ENCODE data around the gene VEGFD.

Gene VEGFD

GRCh38 chrX:15384304-15384703 is at the start of gene VEGFD:
Gene VEGFD (minus strand): TSS chrX:15384413. CDS start chrX:15383946, 467 bp downstream.
- H3K27me3 ChIP-seq (ENCODE audit: control insufficient read depth, insufficient read depth, low read length), result no peaks in the 10 kb centered on the region
- H3K4me1 ChIP-seq (ENCODE audit: control insufficient read depth, insufficient read depth, low read length), result no peaks in the 10 kb centered on the region
- H3K36me3 ChIP-seq (ENCODE audit: control insufficient read depth, insufficient read depth, low read length), result no peaks in the 10 kb centered on the region
- H3K4me3 ChIP-seq (ENCODE audit: low read length), result no peak within 1 kb of the TSS
- H3K27ac ChIP-seq (ENCODE audit: low read depth, low read length), result no peak within 1 kb of the TSS
- H3K9ac ChIP-seq (ENCODE audit: low read length), result no peak within 1 kb of the TSS

DNA sequence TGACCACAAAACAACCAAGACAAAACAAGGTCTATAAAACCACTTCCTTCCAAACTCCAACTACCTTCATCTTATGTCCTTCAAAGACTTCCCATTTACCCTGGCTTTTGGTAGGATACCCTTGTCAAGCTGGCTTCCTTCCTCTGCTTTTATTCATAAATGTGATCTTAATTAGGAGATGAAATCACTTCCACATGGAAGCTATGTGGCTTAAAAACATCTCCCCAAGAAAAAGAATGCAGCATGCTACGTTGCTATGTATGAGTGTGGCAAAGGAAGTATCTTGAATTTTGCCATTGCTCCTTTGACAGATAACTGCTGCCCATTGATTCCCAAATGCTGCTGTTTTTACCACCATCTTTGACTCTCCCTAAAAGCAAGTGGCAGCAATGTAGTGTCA is 46.4 kb upstream of the VEGFD start:
- H3K27me3 ChIP-seq (ENCODE audit: control insufficient read depth, insufficient read depth, low read length), result no peaks in the 10 kb centered on the region
- H3K4me1 ChIP-seq (ENCODE audit: control insufficient read depth, insufficient read depth, low read length), result no peaks in the 10 kb centered on the region
- no peak overlapping the region for H3K4me3 ChIP-seq (ENCODE audit: low read length)
- no peak overlapping the region for H3K27ac ChIP-seq (ENCODE audit: low read depth, low read length)
- H3K9ac ChIP-seq (ENCODE audit: low read length), result no peak overlapping the region
- H3K36me3 ChIP-seq (ENCODE audit: control insufficient read depth, insufficient read depth, low read length), result no peaks in the 10 kb centered on the region

DNA sequence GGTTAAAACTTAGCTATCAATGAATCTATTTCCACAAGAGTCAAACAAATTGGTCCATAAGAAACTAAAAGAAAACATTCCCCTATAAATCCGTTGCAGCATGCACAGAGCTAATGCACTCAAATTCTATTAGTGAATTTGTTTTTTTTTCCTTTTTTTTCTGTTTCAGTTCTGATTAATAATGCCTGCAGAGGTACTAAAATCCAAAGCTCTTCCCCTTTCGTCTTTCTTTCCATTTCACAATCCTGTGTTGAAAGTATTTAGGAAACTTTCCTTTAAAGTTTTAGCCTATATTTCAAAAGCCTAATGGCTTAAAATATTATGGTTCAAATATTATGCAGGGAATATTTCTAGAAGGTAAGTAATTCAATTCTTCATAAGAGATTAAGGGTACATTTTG is 45.9 kb upstream of the VEGFD start:
- H3K36me3 ChIP-seq (ENCODE audit: control insufficient read depth, insufficient read depth, low read length), result no peaks in the 10 kb centered on the region
- no peaks in the 10 kb centered on the region for H3K4me1 ChIP-seq (ENCODE audit: control insufficient read depth, insufficient read depth, low read length)

DNA sequence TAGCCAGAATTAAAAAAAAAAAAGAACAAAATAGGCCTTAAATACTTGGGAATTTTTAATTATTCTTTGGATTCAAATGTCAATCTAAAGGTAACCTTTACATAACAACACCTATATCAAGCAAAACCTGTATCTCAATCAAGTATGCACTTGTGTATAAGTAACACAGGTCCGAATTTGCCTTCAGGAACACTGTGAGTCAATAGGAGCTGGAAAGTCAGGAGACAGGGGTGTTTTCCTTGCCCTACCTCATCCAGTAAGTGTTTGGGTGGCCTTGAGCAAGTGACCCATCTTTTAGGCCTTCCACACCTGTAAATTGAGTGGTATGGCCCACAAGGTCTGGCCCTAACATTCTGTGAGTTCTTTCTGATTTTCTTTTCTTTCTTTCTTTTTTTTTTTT is 40.8 kb upstream of the VEGFD start:
- H3K36me3 ChIP-seq (ENCODE audit: control insufficient read depth, insufficient read depth, low read length), result no peaks in the 10 kb centered on the region
- no peak overlapping the region for H3K27ac ChIP-seq (ENCODE audit: low read depth, low read length)
- no peak overlapping the region for H3K4me3 ChIP-seq (ENCODE audit: low read length)
- H3K4me1 ChIP-seq (ENCODE audit: control insufficient read depth, insufficient read depth, low read length), result no peaks in the 10 kb centered on the region
- H3K27me3 ChIP-seq (ENCODE audit: control insufficient read depth, insufficient read depth, low read length), result no peaks in the 10 kb centered on the region
- H3K9ac ChIP-seq (ENCODE audit: low read length), result no peak overlapping the region

More for the DNA sequence above, 45.9 kb upstream of the VEGFD start:
- no peak overlapping the region for H3K9ac ChIP-seq (ENCODE audit: low read length)
- H3K27me3 ChIP-seq (ENCODE audit: control insufficient read depth, insufficient read depth, low read length), result no peaks in the 10 kb centered on the region
- no peak overlapping the region for H3K27ac ChIP-seq (ENCODE audit: low read depth, low read length)
- no peak overlapping the region for H3K4me3 ChIP-seq (ENCODE audit: low read length)

- H3K4me1 ChIP-seq (ENCODE audit: control insufficient read depth, insufficient read depth, low read length), result no peaks in the 10 kb centered on the region
- H3K4me3 ChIP-seq (ENCODE audit: low read length), result no peak overlapping the region
- H3K27me3 ChIP-seq (ENCODE audit: control insufficient read depth, insufficient read depth, low read length), result no peaks in the 10 kb centered on the region
- H3K9ac ChIP-seq (ENCODE audit: low read length), result no peak overlapping the region
- no peaks in the 10 kb centered on the region for H3K36me3 ChIP-seq (ENCODE audit: control insufficient read depth, insufficient read depth, low read length)
- no peak overlapping the region for H3K27ac ChIP-seq (ENCODE audit: low read depth, low read length)
These were observed 34.5 kb upstream of the VEGFD start for GRCh38 chrX:15418707-15419181.

DNA sequence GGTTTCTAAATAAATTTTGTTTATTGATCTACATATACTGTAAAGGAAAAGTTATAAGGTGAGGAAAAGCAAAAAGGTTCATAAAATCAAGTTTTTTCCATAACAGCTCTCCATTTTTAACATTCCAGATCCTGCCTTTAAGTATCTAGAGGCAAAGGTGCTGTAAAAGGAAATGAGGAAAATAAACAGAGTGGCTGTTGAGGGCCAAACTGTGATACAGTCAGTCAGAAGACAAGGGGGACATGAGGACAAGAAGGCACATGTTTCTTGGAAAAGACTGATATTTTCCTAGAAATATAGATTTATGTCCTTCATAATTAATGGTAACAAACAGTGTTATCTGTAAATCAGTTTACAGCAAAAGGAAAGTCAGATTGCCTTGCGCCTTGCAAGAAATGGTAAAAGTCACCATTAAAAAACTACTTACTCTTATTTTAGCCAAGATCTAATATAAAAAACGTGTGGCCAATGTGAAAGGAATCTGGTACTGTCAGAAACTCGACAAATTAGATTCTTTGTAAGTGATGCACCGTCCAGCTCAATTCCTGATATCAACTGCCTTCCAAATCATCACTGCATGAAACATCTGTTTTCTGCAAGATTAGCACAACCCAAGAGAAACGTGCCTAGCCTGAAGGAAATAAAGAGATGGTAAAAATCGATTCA is 34.0 kb upstream of the VEGFD start:
- no peaks in the 10 kb centered on the region for H3K27me3 ChIP-seq (ENCODE audit: control insufficient read depth, insufficient read depth, low read length)
- no peak overlapping the region for H3K27ac ChIP-seq (ENCODE audit: low read depth, low read length)
- no peaks in the 10 kb centered on the region for H3K4me1 ChIP-seq (ENCODE audit: control insufficient read depth, insufficient read depth, low read length)
- H3K4me3 ChIP-seq (ENCODE audit: low read length), result no peak overlapping the region
- H3K9ac ChIP-seq (ENCODE audit: low read length), result no peak overlapping the region
- no peaks in the 10 kb centered on the region for H3K36me3 ChIP-seq (ENCODE audit: control insufficient read depth, insufficient read depth, low read length)

DNA sequence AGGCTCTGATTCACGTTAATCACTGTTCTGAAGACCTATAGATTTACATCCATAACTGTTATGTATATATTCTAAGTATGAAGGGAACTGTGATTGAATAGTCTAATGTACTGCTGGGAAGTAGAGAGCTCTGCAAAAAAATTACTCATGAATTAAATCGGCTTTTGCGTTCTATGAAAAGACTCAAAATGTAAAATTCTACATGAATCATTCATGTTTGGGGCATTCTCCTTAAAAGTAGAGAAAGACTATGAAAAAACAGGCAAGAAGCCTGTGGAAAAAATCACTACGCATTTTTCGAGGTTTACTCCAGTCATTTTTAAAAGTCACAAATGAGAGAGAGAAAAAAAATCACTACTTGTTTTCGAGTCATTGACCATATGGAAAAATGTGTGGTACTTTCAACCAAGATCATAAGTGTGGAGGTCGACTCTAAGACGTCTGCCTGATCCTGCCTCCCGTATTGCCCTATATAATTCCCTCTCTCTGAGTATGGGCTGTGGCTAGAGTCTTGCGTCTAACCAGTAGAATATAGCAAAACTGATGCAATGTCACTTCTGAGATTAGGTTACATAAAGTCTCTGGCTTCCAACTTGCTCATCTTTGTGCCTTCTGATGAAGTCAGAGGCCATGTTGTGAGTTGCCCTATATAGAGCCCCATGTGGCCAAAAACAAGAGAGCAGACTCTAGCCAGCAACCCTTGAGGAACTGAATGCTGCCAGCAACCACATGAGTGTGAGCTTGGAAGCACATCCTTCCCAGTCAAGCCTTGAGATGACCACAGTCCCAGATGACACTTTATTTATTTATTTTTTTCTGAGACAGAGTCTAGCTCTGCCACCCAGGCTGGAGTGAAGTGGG is 32.1 kb upstream of the VEGFD start:
- Histone ChIP-seq H3K9ac (ENCODE audit: low read length) (no peak overlapping the region), H3K27ac (ENCODE audit: low read depth, low read length) (no peak overlapping the region), H3K27me3 (ENCODE audit: control insufficient read depth, insufficient read depth, low read length) (no peaks in the 10 kb centered on the region), H3K4me3 (ENCODE audit: low read length) (no peak overlapping the region), H3K36me3 (ENCODE audit: control insufficient read depth, insufficient read depth, low read length) (no peaks in the 10 kb centered on the region), H3K4me1 (ENCODE audit: control insufficient read depth, insufficient read depth, low read length) (no peaks in the 10 kb centered on the region)

DNA sequence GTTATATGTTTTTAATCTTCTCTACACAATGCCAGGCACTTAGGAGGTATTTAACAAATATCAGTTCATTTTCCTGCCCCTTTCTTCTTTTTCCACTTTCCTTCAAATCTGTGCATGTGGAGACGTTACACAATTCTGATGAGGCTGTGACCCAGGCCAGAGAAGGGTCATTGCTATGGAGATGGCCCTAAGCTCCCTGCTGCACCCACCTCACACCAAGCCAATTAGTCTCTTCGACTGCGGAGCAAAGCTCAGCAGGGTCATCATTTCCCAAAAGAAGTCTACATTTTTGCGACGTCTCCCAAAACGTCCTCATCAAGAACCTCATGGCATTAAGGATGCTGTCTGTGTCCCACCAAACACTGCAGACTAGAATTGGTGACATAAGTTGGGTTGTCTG is 28.9 kb upstream of the VEGFD start:
- Histone ChIP-seq H3K4me1 (ENCODE audit: control insufficient read depth, insufficient read depth, low read length) (no peaks in the 10 kb centered on the region), H3K9ac (ENCODE audit: low read length) (no peak overlapping the region), H3K4me3 (ENCODE audit: low read length) (no peak overlapping the region), H3K27ac (ENCODE audit: low read depth, low read length) (no peak overlapping the region), H3K36me3 (ENCODE audit: control insufficient read depth, insufficient read depth, low read length) (no peaks in the 10 kb centered on the region), H3K27me3 (ENCODE audit: control insufficient read depth, insufficient read depth, low read length) (no peaks in the 10 kb centered on the region)

GRCh38 chrX:15410947-15411346 is 26.7 kb upstream of the VEGFD start:
- Histone ChIP-seq H3K36me3 (ENCODE audit: control insufficient read depth, insufficient read depth, low read length) (no peaks in the 10 kb centered on the region), H3K27me3 (ENCODE audit: control insufficient read depth, insufficient read depth, low read length) (no peaks in the 10 kb centered on the region), H3K27ac (ENCODE audit: low read depth, low read length) (no peak overlapping the region), H3K4me3 (ENCODE audit: low read length) (no peak overlapping the region), H3K9ac (ENCODE audit: low read length) (no peak overlapping the region), H3K4me1 (ENCODE audit: control insufficient read depth, insufficient read depth, low read length) (no peaks in the 10 kb centered on the region)

- H3K4me3 ChIP-seq (ENCODE audit: low read length), result no peak overlapping the region
- no peaks in the 10 kb centered on the region for H3K4me1 ChIP-seq (ENCODE audit: control insufficient read depth, insufficient read depth, low read length)
- no peak overlapping the region for H3K9ac ChIP-seq (ENCODE audit: low read length)
- H3K27ac ChIP-seq (ENCODE audit: low read depth, low read length), result no peak overlapping the region
- H3K27me3 ChIP-seq (ENCODE audit: control insufficient read depth, insufficient read depth, low read length), result no peaks in the 10 kb centered on the region
- H3K36me3 ChIP-seq (ENCODE audit: control insufficient read depth, insufficient read depth, low read length), result no peaks in the 10 kb centered on the region
These were observed 26.2 kb upstream of the VEGFD start for GRCh38 chrX:15410430-15410829.

DNA sequence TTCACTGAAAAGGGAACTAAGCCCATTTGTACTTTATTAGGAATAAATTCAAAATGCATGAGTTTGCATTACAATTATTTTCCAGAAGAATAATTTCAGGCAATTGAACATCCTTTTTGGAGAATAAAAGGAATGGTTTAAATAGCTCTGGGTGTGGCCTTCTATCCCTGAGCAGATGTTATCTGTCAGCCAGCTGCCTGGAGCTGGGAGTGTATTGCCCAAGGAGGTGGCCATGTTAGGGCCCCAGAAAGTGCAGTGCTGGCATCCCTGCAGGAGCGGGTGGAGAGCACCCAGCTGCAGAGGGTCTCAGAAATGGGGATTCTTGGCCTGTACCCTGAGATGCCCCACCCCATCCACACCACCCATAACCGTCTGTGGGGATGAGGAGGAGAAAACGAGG is 21.6 kb upstream of the VEGFD start:
- no peak overlapping the region for H3K27ac ChIP-seq (ENCODE audit: low read depth, low read length)
- no peak overlapping the region for H3K4me3 ChIP-seq (ENCODE audit: low read length)
- no peaks in the 10 kb centered on the region for H3K36me3 ChIP-seq (ENCODE audit: control insufficient read depth, insufficient read depth, low read length)
- H3K27me3 ChIP-seq (ENCODE audit: control insufficient read depth, insufficient read depth, low read length), result no peaks in the 10 kb centered on the region
- H3K4me1 ChIP-seq (ENCODE audit: control insufficient read depth, insufficient read depth, low read length), result no peaks in the 10 kb centered on the region
- no peak overlapping the region for H3K9ac ChIP-seq (ENCODE audit: low read length)

DNA sequence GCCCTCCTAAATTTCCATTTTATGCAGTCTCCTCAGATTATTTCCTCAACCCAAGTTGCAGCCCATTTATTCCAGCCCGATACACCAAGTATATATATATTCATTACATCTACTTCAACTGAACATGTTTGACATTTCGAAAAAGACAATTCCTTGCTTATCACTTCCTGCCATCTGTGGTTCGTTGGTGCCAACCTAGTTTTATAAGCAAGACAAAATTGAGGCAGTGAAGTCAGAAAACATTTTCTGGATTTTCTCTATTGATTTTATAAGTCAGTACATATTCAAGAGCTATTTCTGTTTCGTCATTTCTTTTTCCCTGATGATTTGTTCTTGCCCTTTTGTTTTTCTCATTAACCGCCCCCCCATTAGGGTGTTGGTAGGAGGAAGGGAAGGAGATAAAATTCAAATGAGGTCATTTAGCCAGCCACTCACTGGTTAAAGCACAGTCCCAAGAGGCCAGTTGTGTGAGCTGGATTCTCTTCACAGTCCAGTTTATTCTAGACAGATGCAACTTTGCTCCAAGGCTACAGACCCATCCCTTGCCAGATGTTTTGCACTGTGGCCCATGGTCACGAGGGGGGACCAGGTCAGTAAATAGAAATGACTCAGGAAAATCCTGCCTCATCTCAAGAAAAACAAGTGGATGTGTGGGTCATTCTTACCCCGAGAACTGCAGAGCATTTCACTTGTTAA is 20.3 kb upstream of the VEGFD start:
- Histone ChIP-seq H3K27ac (ENCODE audit: low read depth, low read length) (no peak overlapping the region), H3K27me3 (ENCODE audit: control insufficient read depth, insufficient read depth, low read length) (no peaks in the 10 kb centered on the region), H3K4me3 (ENCODE audit: low read length) (no peak overlapping the region)

More for the DNA sequence above, 20.3 kb upstream of the VEGFD start:
- Histone ChIP-seq H3K4me1 (ENCODE audit: control insufficient read depth, insufficient read depth, low read length) (no peaks in the 10 kb centered on the region), H3K36me3 (ENCODE audit: control insufficient read depth, insufficient read depth, low read length) (no peaks in the 10 kb centered on the region), H3K9ac (ENCODE audit: low read length) (no peak overlapping the region)

All from rectal smooth muscle tissue (tissue), 1 donor.